Measurements from ENCODE around the gene CFAP298. TPM values are rescaled to one million over a fixed set of nuclear protein-coding genes. Genes with fewer than 3 reads are reported as not detected.

The CFAP298 gene
- total and polyA plus RNA-seq, 2 of the 13 experiments (the other 11 are each of a cell fraction or from before 2014, with no cell fraction given), result 21.2 to 62.2 TPM

DNA sequence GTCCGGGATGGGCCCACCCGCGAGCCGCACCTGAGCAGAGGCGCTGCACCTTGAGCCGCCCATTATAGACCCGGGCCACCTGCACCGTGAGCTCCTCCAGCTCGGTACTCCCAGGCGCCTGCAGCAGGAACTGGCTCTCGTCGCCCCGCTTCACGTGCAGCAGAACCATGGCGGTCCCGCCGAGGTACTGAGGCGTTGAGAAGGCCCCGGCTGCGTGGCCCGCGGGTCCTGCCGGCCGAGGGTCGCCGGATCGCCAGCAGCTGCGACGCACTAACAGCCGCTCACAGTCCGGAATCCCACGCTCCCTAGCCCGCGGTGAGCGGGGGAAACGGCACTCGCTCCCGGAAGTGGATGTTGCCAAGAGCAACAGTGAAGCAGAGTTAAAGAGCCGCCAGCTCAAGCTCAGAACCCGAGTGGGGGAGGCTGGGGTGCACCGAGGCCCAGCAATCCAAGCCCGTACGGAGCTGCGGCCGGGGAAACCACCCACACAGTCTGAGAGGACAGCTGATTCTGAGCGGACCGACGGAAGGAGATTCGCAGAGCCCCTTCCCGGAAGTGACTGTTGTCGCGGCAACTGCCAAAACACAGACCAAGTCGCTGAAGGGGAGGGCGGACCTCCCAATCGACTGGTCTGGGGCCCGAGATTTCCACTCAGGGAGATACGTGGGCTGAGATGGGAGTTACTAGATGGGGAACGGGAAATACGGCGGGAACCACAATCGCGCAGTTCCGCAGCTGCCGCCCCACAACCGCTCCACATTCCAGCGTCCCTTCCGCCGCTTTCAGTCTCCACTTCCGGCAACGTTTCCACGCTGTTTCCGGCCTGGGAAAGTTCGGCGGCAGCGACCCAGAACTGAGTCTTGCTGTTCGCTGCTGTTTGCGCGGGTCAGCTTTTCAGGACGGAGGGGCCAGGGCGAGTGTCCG lies at the start of gene CFAP298 (continued):
- TF ChIP-seq, protein P1, sequence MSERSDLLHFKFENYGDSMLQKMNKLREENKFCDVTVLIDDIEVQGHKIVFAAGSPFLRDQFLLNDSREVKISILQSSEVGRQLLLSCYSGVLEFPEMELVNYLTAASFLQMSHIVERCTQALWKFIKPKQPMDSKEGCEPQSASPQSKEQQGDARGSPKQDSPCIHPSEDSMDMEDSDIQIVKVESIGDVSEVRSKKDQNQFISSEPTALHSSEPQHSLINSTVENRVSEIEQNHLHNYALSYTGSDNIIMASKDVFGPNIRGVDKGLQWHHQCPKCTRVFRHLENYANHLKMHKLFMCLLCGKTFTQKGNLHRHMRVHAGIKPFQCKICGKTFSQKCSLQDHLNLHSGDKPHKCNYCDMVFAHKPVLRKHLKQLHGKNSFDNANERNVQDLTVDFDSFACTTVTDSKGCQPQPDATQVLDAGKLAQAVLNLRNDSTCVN (CRISPR knock-in tag; IDR thresholded peaks at IDR 0.05; ENCODE audit: borderline replicate concordance), result no peak; the same call in 1 of the 2 replicates
- TF ChIP-seq HNRNPH1 (optimal IDR thresholded peaks at IDR 0.05; ENCODE audit: low read depth, low read length) (no peak), ZFP82 (CRISPR knock-in tag; IDR thresholded peaks at IDR 0.05; ENCODE audit: borderline replicate concordance) (no peak), ZNF672 (CRISPR knock-in tag; IDR thresholded peaks at IDR 0.05) (peak; percentile 92), PCBP1 (IDR thresholded peaks at IDR 0.05; ENCODE audit: borderline replicate concordance, low read depth, low read length) (0 out of 2 replicates have a peak, but pooled peaks have one; percentile 83), STAG1 (CRISPR knock-in tag; IDR thresholded peaks at IDR 0.05) (no peak), TBP (CRISPR knock-in tag; IDR thresholded peaks at IDR 0.05) (no peak), SAFB2 (CRISPR knock-in tag; IDR thresholded peaks at IDR 0.05; ENCODE audit: borderline replicate concordance, low read depth) (no peak), ZSCAN29 (CRISPR knock-in tag; conservative IDR thresholded peaks at IDR 0.05) (no peak), ZNF777 (CRISPR knock-in tag; IDR thresholded peaks at IDR 0.05) (no peak; the same call in 1 of the 2 replicates), TAF15 (IDR thresholded peaks at IDR 0.05; ENCODE audit: low read depth, low read length, poor library complexity, severe bottlenecking) (no peak), TEAD3 (CRISPR knock-in tag; optimal IDR thresholded peaks at IDR 0.05; ENCODE audit: borderline replicate concordance) (peak; percentile 97), PHB2 (IDR thresholded peaks at IDR 0.05; ENCODE audit: partially characterized antibody) (no peak), KAT8 (CRISPR knock-in tag; IDR thresholded peaks at IDR 0.05) (peak; percentile 96), ZNF44 (CRISPR knock-in tag; IDR thresholded peaks at IDR 0.05) (peak; percentile 12; the same call in 1 of the 2 replicates), ZNF773 (CRISPR knock-in tag; IDR thresholded peaks at IDR 0.05; ENCODE audit: borderline replicate concordance) (peak; percentile 76; the same call in 1 of the 2 replicates), GTF3A (CRISPR knock-in tag; conservative IDR thresholded peaks at IDR 0.05) (peak; percentile 83; the same call in 1 of the 2 replicates), RORA (CRISPR knock-in tag; IDR thresholded peaks at IDR 0.05) (no peak), ZNF317 (CRISPR knock-in tag; IDR thresholded peaks at IDR 0.05) (peak; percentile 79)
- TF ChIP-seq, protein P2, sequence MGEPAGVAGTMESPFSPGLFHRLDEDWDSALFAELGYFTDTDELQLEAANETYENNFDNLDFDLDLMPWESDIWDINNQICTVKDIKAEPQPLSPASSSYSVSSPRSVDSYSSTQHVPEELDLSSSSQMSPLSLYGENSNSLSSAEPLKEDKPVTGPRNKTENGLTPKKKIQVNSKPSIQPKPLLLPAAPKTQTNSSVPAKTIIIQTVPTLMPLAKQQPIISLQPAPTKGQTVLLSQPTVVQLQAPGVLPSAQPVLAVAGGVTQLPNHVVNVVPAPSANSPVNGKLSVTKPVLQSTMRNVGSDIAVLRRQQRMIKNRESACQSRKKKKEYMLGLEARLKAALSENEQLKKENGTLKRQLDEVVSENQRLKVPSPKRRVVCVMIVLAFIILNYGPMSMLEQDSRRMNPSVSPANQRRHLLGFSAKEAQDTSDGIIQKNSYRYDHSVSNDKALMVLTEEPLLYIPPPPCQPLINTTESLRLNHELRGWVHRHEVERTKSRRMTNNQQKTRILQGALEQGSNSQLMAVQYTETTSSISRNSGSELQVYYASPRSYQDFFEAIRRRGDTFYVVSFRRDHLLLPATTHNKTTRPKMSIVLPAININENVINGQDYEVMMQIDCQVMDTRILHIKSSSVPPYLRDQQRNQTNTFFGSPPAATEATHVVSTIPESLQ (CRISPR knock-in tag; conservative IDR thresholded peaks at IDR 0.05), result no peak
- TF ChIP-seq, protein P3, sequence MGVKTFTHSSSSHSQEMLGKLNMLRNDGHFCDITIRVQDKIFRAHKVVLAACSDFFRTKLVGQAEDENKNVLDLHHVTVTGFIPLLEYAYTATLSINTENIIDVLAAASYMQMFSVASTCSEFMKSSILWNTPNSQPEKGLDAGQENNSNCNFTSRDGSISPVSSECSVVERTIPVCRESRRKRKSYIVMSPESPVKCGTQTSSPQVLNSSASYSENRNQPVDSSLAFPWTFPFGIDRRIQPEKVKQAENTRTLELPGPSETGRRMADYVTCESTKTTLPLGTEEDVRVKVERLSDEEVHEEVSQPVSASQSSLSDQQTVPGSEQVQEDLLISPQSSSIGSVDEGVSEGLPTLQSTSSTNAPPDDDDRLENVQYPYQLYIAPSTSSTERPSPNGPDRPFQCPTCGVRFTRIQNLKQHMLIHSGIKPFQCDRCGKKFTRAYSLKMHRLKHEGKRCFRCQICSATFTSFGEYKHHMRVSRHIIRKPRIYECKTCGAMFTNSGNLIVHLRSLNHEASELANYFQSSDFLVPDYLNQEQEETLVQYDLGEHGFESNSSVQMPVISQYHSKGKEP (CRISPR knock-in tag; IDR thresholded peaks at IDR 0.05), result no peak
- TF ChIP-seq, protein P4, sequence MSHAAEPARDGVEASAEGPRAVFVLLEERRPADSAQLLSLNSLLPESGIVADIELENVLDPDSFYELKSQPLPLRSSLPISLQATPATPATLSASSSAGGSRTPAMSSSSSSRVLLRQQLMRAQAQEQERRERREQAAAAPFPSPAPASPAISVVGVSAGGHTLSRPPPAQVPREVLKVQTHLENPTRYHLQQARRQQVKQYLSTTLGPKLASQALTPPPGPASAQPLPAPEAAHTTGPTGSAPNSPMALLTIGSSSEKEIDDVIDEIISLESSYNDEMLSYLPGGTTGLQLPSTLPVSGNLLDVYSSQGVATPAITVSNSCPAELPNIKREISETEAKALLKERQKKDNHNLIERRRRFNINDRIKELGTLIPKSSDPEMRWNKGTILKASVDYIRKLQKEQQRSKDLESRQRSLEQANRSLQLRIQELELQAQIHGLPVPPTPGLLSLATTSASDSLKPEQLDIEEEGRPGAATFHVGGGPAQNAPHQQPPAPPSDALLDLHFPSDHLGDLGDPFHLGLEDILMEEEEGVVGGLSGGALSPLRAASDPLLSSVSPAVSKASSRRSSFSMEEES (CRISPR knock-in tag; IDR thresholded peaks at IDR 0.05), result no peak

Data from HepG2 (cell line).